ENCODE results near the gene TAF11L11. TPM values are rescaled to one million over a fixed set of nuclear protein-coding genes. Genes with fewer than 3 reads are reported as not detected.
"Not testable (repeated sequence)": the region's sequence is repeated elsewhere in the genome, so short reads cannot be mapped to it uniquely, and the experiment has no call there.

Gene TAF11L11
- total and polyA plus RNA-seq, 3 experiments from 2014 or later: not detected

GRCh38 chr5:17614872-17615605 lies 11.1 kb downstream of the TAF11L11 start:
- ChIA-PET POLR2A (no interaction called here), CTCF (no interaction called here)
- no peak for DNase-seq
- no peaks in the 10 kb centered on the region for H3K27me3 ChIP-seq (ENCODE audit: insufficient read depth, low read length, poor library complexity, severe bottlenecking)
- H3K9me3 Mint-ChIP-seq: peaks cover 0 to 18% (median 5%) of the 10 kb centered on the region in 5 donors
- H3K9me3 ChIP-seq (ENCODE audit: low read length): no peaks in the 10 kb centered on the region
- no peaks in the 10 kb centered on the region for H3K4me1 Mint-ChIP-seq
- H3K36me3 Mint-ChIP-seq: no peaks in the 10 kb centered on the region
- H3K4me3 ChIP-seq (ENCODE audit: low read length): no peak overlapping the region
- no peak overlapping the region for H3K4me3 Mint-ChIP-seq
- H3K27me3 Mint-ChIP-seq: no peaks in the 10 kb centered on the region
- no peaks in the 10 kb centered on the region for H3K4me1 ChIP-seq (ENCODE audit: insufficient read depth, low read length)
- no peaks in the 10 kb centered on the region for H3K36me3 ChIP-seq (ENCODE audit: insufficient read depth, low read length)
- H3K27ac Mint-ChIP-seq: no peak overlapping the region
- no peak overlapping the region for H3K27ac ChIP-seq (ENCODE audit: low read depth, low read length)

- Mint-ChIP-seq H3K4me1 (no peaks in the 10 kb centered on the region), H3K4me3 (no peak overlapping the region), H3K9me3 (peaks cover 0 to 19% (median 5%) of the 10 kb centered on the region in 5 donors), H3K27ac (no peak overlapping the region), H3K36me3 (no peaks in the 10 kb centered on the region), H3K27me3 (peaks cover 0 to 2% of the 10 kb centered on the region in 2 donors)
- Histone ChIP-seq H3K4me1 (ENCODE audit: insufficient read depth, low read length) (no peaks in the 10 kb centered on the region), H3K4me3 (ENCODE audit: low read length) (no peak overlapping the region), H3K9me3 (ENCODE audit: low read length) (no peaks in the 10 kb centered on the region), H3K27me3 (ENCODE audit: insufficient read depth, low read length, poor library complexity, severe bottlenecking) (no peaks in the 10 kb centered on the region), H3K36me3 (ENCODE audit: insufficient read depth, low read length) (no peaks in the 10 kb centered on the region), H3K27ac (ENCODE audit: low read depth, low read length) (no peak overlapping the region)
- ChIA-PET POLR2A (no interaction called here), CTCF (no interaction called here)
- DNase-seq: no peak
Measured at GRCh38 chr5:17619354-17619753, 15.4 kb downstream of the TAF11L11 start.

DNA sequence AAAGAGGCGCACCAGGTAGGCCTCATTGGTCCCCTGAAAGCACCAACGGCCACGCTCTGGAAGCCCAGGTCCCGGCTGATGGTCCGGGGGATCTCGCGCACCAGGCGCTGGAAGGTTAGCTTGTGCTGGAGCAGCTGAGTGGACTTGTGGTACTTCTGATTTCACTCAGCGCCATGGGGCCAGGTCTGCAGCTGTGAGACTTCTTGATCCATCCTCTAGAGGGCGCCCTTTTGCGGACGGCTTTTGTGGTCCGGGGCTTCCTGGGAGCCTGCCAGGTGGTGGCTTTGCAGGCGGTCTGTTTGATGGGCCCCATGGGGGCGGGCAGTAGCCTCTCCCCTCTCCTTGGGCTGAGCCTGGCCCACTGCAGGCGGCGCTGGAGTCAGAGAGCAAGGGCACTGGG lies 16.6 kb downstream of the TAF11L11 start:
- Histone ChIP-seq H3K27me3 (ENCODE audit: insufficient read depth, low read length, poor library complexity, severe bottlenecking) (no peaks in the 10 kb centered on the region), H3K9me3 (ENCODE audit: low read length) (no peaks in the 10 kb centered on the region), H3K36me3 (ENCODE audit: insufficient read depth, low read length) (no peaks in the 10 kb centered on the region), H3K4me3 (ENCODE audit: low read length) (no peak overlapping the region), H3K4me1 (ENCODE audit: insufficient read depth, low read length) (no peaks in the 10 kb centered on the region), H3K27ac (ENCODE audit: low read depth, low read length) (no peak overlapping the region)
- Mint-ChIP-seq H3K27me3 (peaks cover 0 to 2% of the 10 kb centered on the region in 2 donors), H3K27ac (no peak overlapping the region), H3K4me1 (no peaks in the 10 kb centered on the region), H3K9me3 (peaks cover 0 to 16% (median 5%) of the 10 kb centered on the region in 5 donors), H3K4me3 (no peak overlapping the region), H3K36me3 (no peaks in the 10 kb centered on the region)
- no peak for DNase-seq
- ChIA-PET CTCF (no interaction called here), POLR2A (no interaction called here)

- DNase-seq: no peak
- H3K9me3 ChIP-seq (ENCODE audit: low read length): no peaks in the 10 kb centered on the region
- ChIA-PET POLR2A (no interaction called here), CTCF (no interaction called here)
- Mint-ChIP-seq H3K4me1 (no peaks in the 10 kb centered on the region), H3K9me3 (peaks cover 0 to 15% (median 2%) of the 10 kb centered on the region in 5 donors), H3K27ac (no peak overlapping the region), H3K27me3 (peaks cover 0 to 3% of the 10 kb centered on the region in 2 donors), H3K4me3 (no peak overlapping the region), H3K36me3 (no peaks in the 10 kb centered on the region)
- H3K4me1 ChIP-seq (ENCODE audit: insufficient read depth, low read length): no peaks in the 10 kb centered on the region
- H3K27ac ChIP-seq (ENCODE audit: low read depth, low read length): no peak overlapping the region
- no peaks in the 10 kb centered on the region for H3K27me3 ChIP-seq (ENCODE audit: insufficient read depth, low read length, poor library complexity, severe bottlenecking)
- no peak overlapping the region for H3K4me3 ChIP-seq (ENCODE audit: low read length)
- H3K36me3 ChIP-seq (ENCODE audit: insufficient read depth, low read length): no peaks in the 10 kb centered on the region
Measured at GRCh38 chr5:17625686-17626085, 21.7 kb downstream of the TAF11L11 start.

DNA sequence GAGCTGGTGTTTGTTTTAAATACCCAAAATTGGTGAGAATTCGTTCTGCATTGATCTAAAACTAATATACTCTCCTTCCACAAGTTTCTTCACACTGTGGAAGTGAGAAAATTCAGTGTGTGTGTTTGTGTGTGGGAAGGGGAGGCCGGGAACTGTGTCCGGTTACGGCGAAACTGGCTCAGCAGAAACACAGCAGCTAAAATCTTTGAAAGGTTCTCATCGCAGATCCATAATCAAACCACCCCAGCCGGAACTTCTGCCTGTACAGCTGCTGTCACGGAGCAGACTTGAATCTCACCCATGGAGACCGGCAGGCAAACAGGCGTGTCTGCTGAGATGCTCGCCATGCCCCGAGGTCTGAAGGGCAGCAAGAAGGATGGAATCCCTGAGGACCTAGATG lies 27.8 kb downstream of the TAF11L11 start, which contains the start of gene TAF11L13:
TAF11L13 (plus strand) TSS at position 301 of the 400 bp plus-strand sequence.
- DNase-seq; H3K4me3 ChIP-seq (ENCODE audit: low read length); H3K36me3 Mint-ChIP-seq; H3K27ac Mint-ChIP-seq; H3K4me3 Mint-ChIP-seq; H3K4me1 Mint-ChIP-seq; H3K9me3 ChIP-seq (ENCODE audit: low read length); H3K36me3 ChIP-seq (ENCODE audit: insufficient read depth, low read length); H3K27me3 Mint-ChIP-seq; H3K27me3 ChIP-seq (ENCODE audit: insufficient read depth, low read length, poor library complexity, severe bottlenecking); H3K4me1 ChIP-seq (ENCODE audit: insufficient read depth, low read length); CTCF ChIA-PET; POLR2A ChIA-PET; H3K27ac ChIP-seq (ENCODE audit: low read depth, low read length): not testable (repeated sequence)
- peaks cover 0 to 12% (median 0%) of the 10 kb centered on the region in 5 donors for H3K9me3 Mint-ChIP-seq

DNA sequence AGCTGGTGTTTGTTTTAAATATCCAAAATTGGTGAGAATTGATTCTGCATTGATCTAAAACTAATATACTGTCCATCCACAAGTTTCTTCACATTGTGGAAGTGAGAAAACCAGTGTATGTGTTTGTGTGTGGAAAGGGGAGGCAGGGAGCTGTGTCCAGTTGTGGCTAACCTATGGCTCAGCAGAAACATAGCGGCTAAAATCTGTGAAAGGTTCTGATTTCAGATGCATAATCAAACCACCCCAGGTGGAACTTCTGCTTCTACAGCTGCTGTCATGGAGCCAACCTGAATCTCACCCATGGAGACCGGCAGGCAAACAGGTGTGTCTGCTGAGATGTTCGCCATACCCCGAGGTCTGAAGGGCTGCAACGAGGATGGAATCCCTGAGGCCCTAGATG lies 30.2 kb downstream of the TAF11L11 start, which contains the start of gene TAF11L14:
TAF11L14 (plus strand) TSS at position 301 of the 400 bp plus-strand sequence.
- peaks cover 0 to 10% (median 0%) of the 10 kb centered on the region in 5 donors for H3K9me3 Mint-ChIP-seq
- H3K27me3 ChIP-seq (ENCODE audit: insufficient read depth, low read length, poor library complexity, severe bottlenecking): no peaks in the 10 kb centered on the region

DNA sequence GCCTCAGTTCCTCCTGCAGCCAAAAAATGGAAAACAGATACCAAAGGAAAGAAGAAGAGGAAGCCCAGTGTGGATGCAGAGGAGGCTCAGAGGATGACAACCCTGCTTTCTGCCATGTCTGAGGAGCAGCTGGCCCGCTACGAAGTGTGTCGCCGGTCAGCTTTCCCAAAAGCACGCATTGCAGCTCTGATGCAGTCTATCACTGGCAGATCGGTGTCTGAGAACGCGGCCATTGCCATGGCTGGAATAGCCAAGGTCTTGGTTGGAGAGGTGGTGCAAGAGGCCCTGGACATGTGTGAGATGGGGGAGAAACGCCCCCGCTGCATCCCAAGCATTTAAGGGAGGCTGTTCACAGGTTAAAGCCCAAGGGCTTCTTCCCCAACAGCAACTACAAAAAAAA lies 45.2 kb downstream of the TAF11L11 start:
- DNase-seq; H3K4me3 ChIP-seq (ENCODE audit: low read length); CTCF ChIA-PET; H3K36me3 ChIP-seq (ENCODE audit: insufficient read depth, low read length); H3K4me3 Mint-ChIP-seq; H3K27ac Mint-ChIP-seq; H3K36me3 Mint-ChIP-seq; H3K4me1 ChIP-seq (ENCODE audit: insufficient read depth, low read length); H3K27me3 ChIP-seq (ENCODE audit: insufficient read depth, low read length, poor library complexity, severe bottlenecking); H3K27ac ChIP-seq (ENCODE audit: low read depth, low read length); H3K4me1 Mint-ChIP-seq; POLR2A ChIA-PET; H3K9me3 ChIP-seq (ENCODE audit: low read length); H3K27me3 Mint-ChIP-seq: not testable (repeated sequence)
- peaks cover 2 to 27% (median 9%) of the 10 kb centered on the region in 5 donors for H3K9me3 Mint-ChIP-seq

More for the DNA sequence above, 30.2 kb downstream of the TAF11L11 start, which contains the start of gene TAF11L14:
- Histone ChIP-seq H3K27ac (ENCODE audit: low read depth, low read length) (no peak within 1 kb of the TSS), H3K36me3 (ENCODE audit: insufficient read depth, low read length) (no peaks in the 10 kb centered on the region), H3K4me3 (ENCODE audit: low read length) (no peak within 1 kb of the TSS), H3K9me3 (ENCODE audit: low read length) (no peaks in the 10 kb centered on the region), H3K4me1 (ENCODE audit: insufficient read depth, low read length) (no peaks in the 10 kb centered on the region)
- no peaks in the 10 kb centered on the region for H3K36me3 Mint-ChIP-seq
- ChIA-PET POLR2A (no interaction called here), CTCF (no interaction called here)
- no peak within 1 kb of the TSS for H3K27ac Mint-ChIP-seq
- H3K27me3 Mint-ChIP-seq: peaks cover 0 to 1% of the 10 kb centered on the region in 2 donors
- no peak within 1 kb of the TSS for H3K4me3 Mint-ChIP-seq
- DNase-seq: no peak
- no peaks in the 10 kb centered on the region for H3K4me1 Mint-ChIP-seq

DNA sequence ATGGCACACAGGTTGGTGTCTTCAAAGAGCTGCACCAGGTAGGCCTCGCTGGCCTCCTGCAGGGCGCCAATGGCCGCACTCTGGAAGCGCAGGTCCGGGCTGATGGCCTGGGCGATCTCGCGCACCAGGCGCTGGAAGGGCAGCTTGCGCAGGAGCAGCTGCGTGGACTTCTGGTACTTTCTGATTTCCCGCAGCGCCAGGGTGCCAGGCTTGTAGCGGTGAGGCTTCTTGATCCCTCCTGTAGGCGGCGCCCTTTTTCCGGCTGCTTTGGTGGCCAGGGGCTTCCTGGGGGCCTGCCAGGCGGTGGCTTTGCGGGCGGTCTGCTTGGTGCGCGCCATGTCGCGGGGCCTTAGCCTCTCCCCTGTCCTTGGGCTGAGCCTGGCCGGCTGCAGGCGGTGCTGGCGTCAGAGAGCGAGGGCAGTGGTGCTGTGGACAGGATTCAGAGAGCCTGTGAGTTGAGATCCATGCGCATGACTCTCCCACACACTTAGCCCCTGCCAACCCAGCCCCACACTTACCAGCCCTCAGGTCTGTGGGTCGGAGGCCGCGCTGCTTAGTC lies 51.3 kb downstream of the TAF11L11 start:
- POLR2A ChIA-PET; H3K36me3 ChIP-seq (ENCODE audit: insufficient read depth, low read length); H3K4me1 Mint-ChIP-seq; H3K27me3 ChIP-seq (ENCODE audit: insufficient read depth, low read length, poor library complexity, severe bottlenecking); H3K4me3 ChIP-seq (ENCODE audit: low read length); H3K36me3 Mint-ChIP-seq; H3K4me1 ChIP-seq (ENCODE audit: insufficient read depth, low read length); H3K27me3 Mint-ChIP-seq; CTCF ChIA-PET; H3K4me3 Mint-ChIP-seq; H3K9me3 ChIP-seq (ENCODE audit: low read length); H3K27ac ChIP-seq (ENCODE audit: low read depth, low read length); H3K27ac Mint-ChIP-seq; DNase-seq: not testable (repeated sequence)
- peaks cover 6 to 26% (median 13%) of the 10 kb centered on the region in 5 donors for H3K9me3 Mint-ChIP-seq
